ENCODE data around the gene TFPI.

The TFPI gene

GRCh38 chr2:187497140-187497539 is 57.1 kb downstream of the TFPI start:
- H3K36me3 ChIP-seq (ENCODE audit: control insufficient read depth, insufficient read depth, low read length), result no peaks in the 10 kb centered on the region
- no peaks in the 10 kb centered on the region for H3K9me3 ChIP-seq (ENCODE audit: control insufficient read depth, insufficient read depth, low read length)
- no peak overlapping the region for H3K4me3 ChIP-seq (ENCODE audit: low read depth, low read length)
- H3K27me3 ChIP-seq (ENCODE audit: control insufficient read depth, insufficient read depth, low read length), result no peaks in the 10 kb centered on the region
- no peak overlapping the region for H3K9ac ChIP-seq (ENCODE audit: low read depth, low read length)
- H3K4me1 ChIP-seq (ENCODE audit: control insufficient read depth, insufficient read depth, low read length), result no peaks in the 10 kb centered on the region

- no peaks in the 10 kb centered on the region for H3K27me3 ChIP-seq (ENCODE audit: control insufficient read depth, insufficient read depth, low read length)
- no peaks in the 10 kb centered on the region for H3K4me1 ChIP-seq (ENCODE audit: control insufficient read depth, insufficient read depth, low read length)
- H3K36me3 ChIP-seq (ENCODE audit: control insufficient read depth, insufficient read depth, low read length), result no peaks in the 10 kb centered on the region
- H3K4me3 ChIP-seq (ENCODE audit: low read depth, low read length), result no peak overlapping the region
- no peaks in the 10 kb centered on the region for H3K9me3 ChIP-seq (ENCODE audit: control insufficient read depth, insufficient read depth, low read length)
- H3K9ac ChIP-seq (ENCODE audit: low read depth, low read length), result no peak overlapping the region
These were observed 58.9 kb downstream of the TFPI start for GRCh38 chr2:187495324-187495723.

GRCh38 chr2:187493877-187494568 is 60.2 kb downstream of the TFPI start:
- Histone ChIP-seq H3K4me3 (ENCODE audit: low read depth, low read length) (no peak overlapping the region), H3K27me3 (ENCODE audit: control insufficient read depth, insufficient read depth, low read length) (no peaks in the 10 kb centered on the region), H3K36me3 (ENCODE audit: control insufficient read depth, insufficient read depth, low read length) (no peaks in the 10 kb centered on the region), H3K4me1 (ENCODE audit: control insufficient read depth, insufficient read depth, low read length) (no peaks in the 10 kb centered on the region), H3K9me3 (ENCODE audit: control insufficient read depth, insufficient read depth, low read length) (no peaks in the 10 kb centered on the region), H3K9ac (ENCODE audit: low read depth, low read length) (no peak overlapping the region)

GRCh38 chr2:187493180-187493579 is 61.1 kb downstream of the TFPI start:
- no peak overlapping the region for H3K9ac ChIP-seq (ENCODE audit: low read depth, low read length)
- H3K4me3 ChIP-seq (ENCODE audit: low read depth, low read length), result no peak overlapping the region
- H3K36me3 ChIP-seq (ENCODE audit: control insufficient read depth, insufficient read depth, low read length), result no peaks in the 10 kb centered on the region
- no peaks in the 10 kb centered on the region for H3K9me3 ChIP-seq (ENCODE audit: control insufficient read depth, insufficient read depth, low read length)
- H3K4me1 ChIP-seq (ENCODE audit: control insufficient read depth, insufficient read depth, low read length), result no peaks in the 10 kb centered on the region
- no peaks in the 10 kb centered on the region for H3K27me3 ChIP-seq (ENCODE audit: control insufficient read depth, insufficient read depth, low read length)

GRCh38 chr2:187486241-187486640 is 68.0 kb downstream of the TFPI start:
- Histone ChIP-seq H3K9me3 (ENCODE audit: control insufficient read depth, insufficient read depth, low read length) (no peaks in the 10 kb centered on the region), H3K27me3 (ENCODE audit: control insufficient read depth, insufficient read depth, low read length) (no peaks in the 10 kb centered on the region), H3K4me1 (ENCODE audit: control insufficient read depth, insufficient read depth, low read length) (no peaks in the 10 kb centered on the region), H3K9ac (ENCODE audit: low read depth, low read length) (no peak overlapping the region), H3K4me3 (ENCODE audit: low read depth, low read length) (no peak overlapping the region), H3K36me3 (ENCODE audit: control insufficient read depth, insufficient read depth, low read length) (no peaks in the 10 kb centered on the region)

- Histone ChIP-seq H3K27me3 (ENCODE audit: control insufficient read depth, insufficient read depth, low read length) (no peaks in the 10 kb centered on the region), H3K36me3 (ENCODE audit: control insufficient read depth, insufficient read depth, low read length) (no peaks in the 10 kb centered on the region), H3K4me1 (ENCODE audit: control insufficient read depth, insufficient read depth, low read length) (no peaks in the 10 kb centered on the region), H3K9ac (ENCODE audit: low read depth, low read length) (no peak overlapping the region), H3K4me3 (ENCODE audit: low read depth, low read length) (no peak overlapping the region), H3K9me3 (ENCODE audit: control insufficient read depth, insufficient read depth, low read length) (no peaks in the 10 kb centered on the region)
These were observed 68.7 kb downstream of the TFPI start for GRCh38 chr2:187485523-187485922.

GRCh38 chr2:187483537-187483936 is 70.7 kb downstream of the TFPI start:
- Histone ChIP-seq H3K36me3 (ENCODE audit: control insufficient read depth, insufficient read depth, low read length) (no peaks in the 10 kb centered on the region), H3K4me1 (ENCODE audit: control insufficient read depth, insufficient read depth, low read length) (no peaks in the 10 kb centered on the region), H3K9me3 (ENCODE audit: control insufficient read depth, insufficient read depth, low read length) (no peaks in the 10 kb centered on the region), H3K4me3 (ENCODE audit: low read depth, low read length) (no peak overlapping the region), H3K9ac (ENCODE audit: low read depth, low read length) (no peak overlapping the region), H3K27me3 (ENCODE audit: control insufficient read depth, insufficient read depth, low read length) (no peaks in the 10 kb centered on the region)

GRCh38 chr2:187482796-187483195 is 71.4 kb downstream of the TFPI start:
- no peaks in the 10 kb centered on the region for H3K9me3 ChIP-seq (ENCODE audit: control insufficient read depth, insufficient read depth, low read length)
- no peaks in the 10 kb centered on the region for H3K4me1 ChIP-seq (ENCODE audit: control insufficient read depth, insufficient read depth, low read length)
- no peaks in the 10 kb centered on the region for H3K36me3 ChIP-seq (ENCODE audit: control insufficient read depth, insufficient read depth, low read length)
- no peak overlapping the region for H3K4me3 ChIP-seq (ENCODE audit: low read depth, low read length)
- H3K27me3 ChIP-seq (ENCODE audit: control insufficient read depth, insufficient read depth, low read length), result no peaks in the 10 kb centered on the region
- no peak overlapping the region for H3K9ac ChIP-seq (ENCODE audit: low read depth, low read length)

- no peaks in the 10 kb centered on the region for H3K4me1 ChIP-seq (ENCODE audit: control insufficient read depth, insufficient read depth, low read length)
- H3K27me3 ChIP-seq (ENCODE audit: control insufficient read depth, insufficient read depth, low read length), result no peaks in the 10 kb centered on the region
- H3K9ac ChIP-seq (ENCODE audit: low read depth, low read length), result no peak overlapping the region
- no peaks in the 10 kb centered on the region for H3K9me3 ChIP-seq (ENCODE audit: control insufficient read depth, insufficient read depth, low read length)
- no peak overlapping the region for H3K4me3 ChIP-seq (ENCODE audit: low read depth, low read length)
- no peaks in the 10 kb centered on the region for H3K36me3 ChIP-seq (ENCODE audit: control insufficient read depth, insufficient read depth, low read length)
These were observed 72.7 kb downstream of the TFPI start for GRCh38 chr2:187481543-187481942.

- H3K9ac ChIP-seq (ENCODE audit: low read depth, low read length), result no peak overlapping the region
- no peaks in the 10 kb centered on the region for H3K4me1 ChIP-seq (ENCODE audit: control insufficient read depth, insufficient read depth, low read length)
- H3K27me3 ChIP-seq (ENCODE audit: control insufficient read depth, insufficient read depth, low read length), result no peaks in the 10 kb centered on the region
- no peaks in the 10 kb centered on the region for H3K36me3 ChIP-seq (ENCODE audit: control insufficient read depth, insufficient read depth, low read length)
- H3K4me3 ChIP-seq (ENCODE audit: low read depth, low read length), result no peak overlapping the region
- H3K9me3 ChIP-seq (ENCODE audit: control insufficient read depth, insufficient read depth, low read length), result no peaks in the 10 kb centered on the region
These were observed 75.5 kb downstream of the TFPI start for GRCh38 chr2:187478719-187479118.

GRCh38 chr2:187477051-187477450 is 77.2 kb downstream of the TFPI start:
- no peaks in the 10 kb centered on the region for H3K9me3 ChIP-seq (ENCODE audit: control insufficient read depth, insufficient read depth, low read length)
- H3K4me1 ChIP-seq (ENCODE audit: control insufficient read depth, insufficient read depth, low read length), result no peaks in the 10 kb centered on the region
- no peak overlapping the region for H3K4me3 ChIP-seq (ENCODE audit: low read depth, low read length)
- H3K9ac ChIP-seq (ENCODE audit: low read depth, low read length), result no peak overlapping the region
- no peaks in the 10 kb centered on the region for H3K27me3 ChIP-seq (ENCODE audit: control insufficient read depth, insufficient read depth, low read length)
- H3K36me3 ChIP-seq (ENCODE audit: control insufficient read depth, insufficient read depth, low read length), result no peaks in the 10 kb centered on the region

GRCh38 chr2:187475499-187476248 is 78.6 kb downstream of the TFPI start:
- H3K4me3 ChIP-seq (ENCODE audit: low read depth, low read length), result no peak overlapping the region
- no peaks in the 10 kb centered on the region for H3K4me1 ChIP-seq (ENCODE audit: control insufficient read depth, insufficient read depth, low read length)
- no peaks in the 10 kb centered on the region for H3K27me3 ChIP-seq (ENCODE audit: control insufficient read depth, insufficient read depth, low read length)
- no peaks in the 10 kb centered on the region for H3K9me3 ChIP-seq (ENCODE audit: control insufficient read depth, insufficient read depth, low read length)
- H3K36me3 ChIP-seq (ENCODE audit: control insufficient read depth, insufficient read depth, low read length), result no peaks in the 10 kb centered on the region
- H3K9ac ChIP-seq (ENCODE audit: low read depth, low read length), result no peak overlapping the region

Measured in iPS-15b (cell line).